GM12873 (cell line): ENCODE data around the gene NCAPG.

Experiments used
- TF ChIP-seq, protein P1 (sequence below): IDR thresholded peaks from 2 replicates; pipeline ENCODE4 v1.5.1; 2012; ENCODE audit warnings: low read depth, mild to moderate bottlenecking, moderate library complexity, low read length, control low read depth; ENCODE audit not compliant: insufficient read depth; ENCODE audit errors: missing control alignments

The NCAPG gene

DNA sequence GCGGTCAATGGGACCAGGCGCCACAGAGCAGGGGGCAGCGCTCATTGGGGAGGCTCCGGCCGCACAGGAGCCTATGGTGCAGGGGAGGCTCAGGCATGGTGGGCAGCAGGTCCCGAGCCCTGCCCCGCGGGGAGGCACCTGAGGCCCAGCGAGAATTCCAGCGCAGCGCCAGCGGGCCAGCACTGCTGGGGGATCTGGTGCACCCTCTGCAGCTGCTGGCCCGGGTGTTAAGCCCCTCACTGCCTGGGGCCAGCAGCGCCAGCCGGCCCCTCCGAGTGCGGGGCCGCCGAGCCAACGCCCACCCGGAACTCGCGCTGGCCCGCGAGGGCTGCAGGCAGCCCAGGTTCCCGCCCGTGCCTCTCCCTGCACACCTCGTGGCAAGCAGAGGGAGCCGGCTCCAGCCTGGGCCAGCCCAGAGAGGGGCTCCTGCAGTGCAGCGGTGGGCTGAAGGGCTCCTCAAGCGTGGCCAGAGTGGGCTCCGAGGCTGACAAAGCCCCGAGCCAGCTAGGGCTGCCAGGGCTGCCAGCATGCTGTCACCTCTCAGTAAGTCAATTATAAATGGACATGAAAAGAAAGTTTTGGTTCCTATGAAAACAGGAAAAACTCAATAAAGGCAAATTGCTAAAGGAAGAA is 43.8 kb upstream of the NCAPG start:
- TF ChIP-seq, protein P1, sequence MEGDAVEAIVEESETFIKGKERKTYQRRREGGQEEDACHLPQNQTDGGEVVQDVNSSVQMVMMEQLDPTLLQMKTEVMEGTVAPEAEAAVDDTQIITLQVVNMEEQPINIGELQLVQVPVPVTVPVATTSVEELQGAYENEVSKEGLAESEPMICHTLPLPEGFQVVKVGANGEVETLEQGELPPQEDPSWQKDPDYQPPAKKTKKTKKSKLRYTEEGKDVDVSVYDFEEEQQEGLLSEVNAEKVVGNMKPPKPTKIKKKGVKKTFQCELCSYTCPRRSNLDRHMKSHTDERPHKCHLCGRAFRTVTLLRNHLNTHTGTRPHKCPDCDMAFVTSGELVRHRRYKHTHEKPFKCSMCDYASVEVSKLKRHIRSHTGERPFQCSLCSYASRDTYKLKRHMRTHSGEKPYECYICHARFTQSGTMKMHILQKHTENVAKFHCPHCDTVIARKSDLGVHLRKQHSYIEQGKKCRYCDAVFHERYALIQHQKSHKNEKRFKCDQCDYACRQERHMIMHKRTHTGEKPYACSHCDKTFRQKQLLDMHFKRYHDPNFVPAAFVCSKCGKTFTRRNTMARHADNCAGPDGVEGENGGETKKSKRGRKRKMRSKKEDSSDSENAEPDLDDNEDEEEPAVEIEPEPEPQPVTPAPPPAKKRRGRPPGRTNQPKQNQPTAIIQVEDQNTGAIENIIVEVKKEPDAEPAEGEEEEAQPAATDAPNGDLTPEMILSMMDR = no peak

DNA sequence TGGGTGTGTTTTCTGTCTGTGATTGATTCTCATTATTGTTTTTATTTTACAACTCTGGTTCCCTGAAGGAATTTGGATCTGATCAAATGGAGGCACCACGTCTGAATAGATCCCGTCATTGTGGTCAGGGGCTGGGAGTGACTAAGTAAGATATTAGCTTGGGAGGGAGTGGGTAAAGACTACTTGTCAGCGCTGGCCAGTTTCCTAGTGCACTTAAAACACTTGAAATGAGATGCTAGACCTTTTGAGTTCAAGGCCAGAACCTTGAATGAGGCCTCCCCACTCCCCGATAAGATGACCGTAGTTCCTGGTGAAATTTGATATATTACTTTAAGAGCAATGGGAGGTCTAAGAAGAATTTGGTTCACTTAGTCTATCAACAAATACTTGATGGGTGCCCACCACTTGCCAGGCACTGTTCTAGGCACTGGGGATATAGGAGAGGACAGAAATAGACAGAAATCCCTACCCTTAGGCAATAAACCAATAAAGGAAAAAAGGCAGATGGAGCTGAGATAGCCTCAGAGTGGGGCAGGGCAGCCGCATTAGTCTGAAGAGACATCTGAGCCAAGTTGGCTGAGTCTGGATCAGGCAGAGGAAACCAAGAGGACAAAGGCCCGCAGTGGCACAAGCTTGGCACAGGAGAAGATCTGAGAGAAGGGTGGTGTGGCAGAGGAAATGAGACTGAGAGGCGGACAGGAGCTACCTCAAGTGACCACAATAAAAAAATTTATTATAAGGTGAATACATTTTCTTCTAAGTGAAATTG is 41.2 kb upstream of the NCAPG start:
- TF ChIP-seq, protein P1 = no peak

DNA sequence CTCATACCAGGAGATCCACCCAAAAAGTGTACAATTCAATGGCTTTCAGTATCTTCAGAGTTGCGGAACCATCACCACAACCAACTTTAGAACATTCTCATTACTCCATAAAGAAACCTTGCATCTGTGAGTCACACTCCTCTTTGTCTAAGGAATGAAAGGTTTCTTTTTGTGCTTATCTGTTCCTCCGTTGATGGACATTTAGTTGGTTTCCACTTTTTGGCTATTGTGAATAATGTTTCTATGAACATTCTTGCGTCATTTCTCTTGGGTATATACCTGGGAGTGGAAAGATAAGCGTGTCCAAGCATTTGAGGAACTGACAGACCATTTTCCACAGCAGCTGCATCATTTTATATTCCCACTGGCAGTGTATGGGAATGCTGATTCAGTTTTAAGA is 39.9 kb upstream of the NCAPG start:
- TF ChIP-seq, protein P1 = no peak

DNA sequence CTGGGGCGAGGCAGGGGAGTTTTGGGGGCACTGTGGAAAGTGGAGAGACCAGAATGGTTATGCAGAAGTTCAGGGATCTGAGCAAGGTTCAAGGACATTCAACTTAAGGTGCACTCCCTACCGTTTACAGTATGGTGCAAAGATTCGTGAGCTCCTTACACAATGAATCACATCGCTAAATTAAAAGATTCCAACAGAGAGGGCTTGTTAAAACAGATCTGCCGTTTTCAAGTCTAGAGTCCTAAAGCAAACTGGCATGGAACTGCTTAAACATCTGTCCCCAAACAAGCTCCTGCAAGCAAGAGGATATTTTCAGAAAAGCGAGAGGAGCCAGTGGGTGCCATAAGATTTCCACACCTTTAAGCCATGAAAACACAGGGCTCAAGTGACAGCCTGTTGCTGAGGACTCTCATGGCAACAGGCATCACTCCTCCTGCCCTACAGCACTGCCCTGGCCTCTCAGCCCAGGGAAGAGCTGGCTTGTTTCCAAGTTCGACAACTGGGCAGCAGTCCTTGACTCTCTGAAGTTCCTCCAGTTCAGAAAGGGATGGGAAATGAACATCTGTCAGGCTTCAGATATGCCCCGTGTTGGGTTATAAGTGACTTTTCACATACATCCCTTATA is 39.4 kb upstream of the NCAPG start:
- TF ChIP-seq, protein P1 = no peak

DNA sequence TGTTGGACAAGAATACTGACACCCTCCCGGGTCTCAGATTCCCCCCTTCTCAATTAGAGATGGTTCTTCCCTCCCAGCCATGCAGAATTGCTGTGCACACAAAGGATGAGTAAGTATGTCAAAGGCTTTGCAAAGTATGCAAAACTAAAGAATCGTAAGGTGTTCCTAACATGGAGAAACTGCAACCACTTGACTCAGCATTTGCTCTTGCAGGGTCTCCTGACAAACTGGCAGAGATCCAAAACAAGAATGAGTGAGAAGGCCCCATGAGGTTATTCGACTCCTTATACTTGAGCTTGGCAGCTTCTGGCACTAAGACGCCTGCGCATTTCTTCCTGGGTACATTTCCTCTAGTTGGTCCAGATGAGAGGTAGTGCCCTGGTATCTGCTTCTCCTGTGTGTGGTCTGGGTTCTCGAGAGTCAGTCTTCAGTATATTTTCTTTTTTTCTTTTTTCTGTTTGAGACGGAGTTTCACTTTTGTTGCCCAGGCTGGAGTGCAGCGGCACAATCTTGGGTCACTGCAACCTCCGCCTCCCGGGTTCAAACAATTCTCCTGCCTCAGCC is 37.6 kb upstream of the NCAPG start:
- TF ChIP-seq, protein P1 = no peak

DNA sequence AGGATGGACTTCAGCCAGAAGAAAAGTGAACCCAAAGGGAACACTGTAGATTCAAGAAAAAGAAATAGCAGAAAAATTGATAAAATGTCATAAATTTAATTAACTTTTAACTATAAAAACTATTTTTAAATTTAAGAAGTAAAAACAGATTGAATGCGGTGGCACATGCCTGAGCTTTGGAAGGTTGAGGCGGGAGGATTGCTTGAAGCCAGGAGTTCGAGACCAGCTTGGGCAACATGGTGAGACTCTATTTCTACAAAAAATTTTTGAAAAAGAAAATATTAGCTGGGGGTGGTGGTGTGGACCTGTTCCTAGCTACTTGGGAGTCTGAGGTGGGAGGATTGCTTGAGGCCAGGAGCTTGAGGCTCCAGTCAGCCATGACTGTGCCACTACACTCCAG is 32.3 kb upstream of the NCAPG start:
- TF ChIP-seq, protein P1 = no peak
